ENCODE measurements around the gene PDZRN4.
"Not testable (repeated sequence)": the region's sequence is repeated elsewhere in the genome, so short reads cannot be mapped to it uniquely, and the experiment has no call there.

Gene PDZRN4

GRCh38 chr12:41304526-41304925 lies 116.4 kb downstream of the PDZRN4 start:
- no peak overlapping the region for H3K4me3 ChIP-seq (ENCODE audit: low read length, poor library complexity, severe bottlenecking)
- H3K36me3 ChIP-seq (ENCODE audit: insufficient read depth, low read length), result no peaks in the 10 kb centered on the region
- no peak overlapping the region for H3K9ac ChIP-seq (ENCODE audit: low read depth, low read length, poor library complexity, severe bottlenecking)
- no peaks in the 10 kb centered on the region for H3K9me3 ChIP-seq (ENCODE audit: insufficient read depth, low read depth, low read length)
- no peak overlapping the region for H2AFZ ChIP-seq (ENCODE audit: low read length)
- no peaks in the 10 kb centered on the region for H3K27me3 ChIP-seq (ENCODE audit: insufficient read depth, low read length, poor library complexity, severe bottlenecking)
- H3K9me2 ChIP-seq (replicated peaks; ENCODE audit: low read depth, low read length), result no peaks in the 10 kb centered on the region
- no peaks in the 10 kb centered on the region for H4K20me1 ChIP-seq (ENCODE audit: insufficient read depth, low read length, poor library complexity, severe bottlenecking)
- H3K4me2 ChIP-seq (ENCODE audit: low read depth, low read length, poor library complexity, severe bottlenecking), result no peak overlapping the region
- TF ChIP-seq, protein P1, sequence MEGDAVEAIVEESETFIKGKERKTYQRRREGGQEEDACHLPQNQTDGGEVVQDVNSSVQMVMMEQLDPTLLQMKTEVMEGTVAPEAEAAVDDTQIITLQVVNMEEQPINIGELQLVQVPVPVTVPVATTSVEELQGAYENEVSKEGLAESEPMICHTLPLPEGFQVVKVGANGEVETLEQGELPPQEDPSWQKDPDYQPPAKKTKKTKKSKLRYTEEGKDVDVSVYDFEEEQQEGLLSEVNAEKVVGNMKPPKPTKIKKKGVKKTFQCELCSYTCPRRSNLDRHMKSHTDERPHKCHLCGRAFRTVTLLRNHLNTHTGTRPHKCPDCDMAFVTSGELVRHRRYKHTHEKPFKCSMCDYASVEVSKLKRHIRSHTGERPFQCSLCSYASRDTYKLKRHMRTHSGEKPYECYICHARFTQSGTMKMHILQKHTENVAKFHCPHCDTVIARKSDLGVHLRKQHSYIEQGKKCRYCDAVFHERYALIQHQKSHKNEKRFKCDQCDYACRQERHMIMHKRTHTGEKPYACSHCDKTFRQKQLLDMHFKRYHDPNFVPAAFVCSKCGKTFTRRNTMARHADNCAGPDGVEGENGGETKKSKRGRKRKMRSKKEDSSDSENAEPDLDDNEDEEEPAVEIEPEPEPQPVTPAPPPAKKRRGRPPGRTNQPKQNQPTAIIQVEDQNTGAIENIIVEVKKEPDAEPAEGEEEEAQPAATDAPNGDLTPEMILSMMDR (conservative IDR thresholded peaks at IDR 0.05; ENCODE audit: low read length), result no peak
- TF ChIP-seq EZH2phosphoT487 (IDR thresholded peaks at IDR 0.05; ENCODE audit: borderline replicate concordance), result no peak
- H3K79me2 ChIP-seq (ENCODE audit: insufficient read depth, low read length), result no peaks in the 10 kb centered on the region
- no peaks in the 10 kb centered on the region for H3F3A ChIP-seq (ENCODE audit: low read depth)
- H3K4me1 ChIP-seq (ENCODE audit: insufficient read depth, low read length, poor library complexity, severe bottlenecking), result no peaks in the 10 kb centered on the region

- H4K20me1 ChIP-seq (ENCODE audit: insufficient read depth, low read length, poor library complexity, severe bottlenecking), result no peaks in the 10 kb centered on the region
- H3K9me2 ChIP-seq (replicated peaks; ENCODE audit: low read depth, low read length), result no peaks in the 10 kb centered on the region
- TF ChIP-seq, protein P1 (conservative IDR thresholded peaks at IDR 0.05; ENCODE audit: low read length), result no peak
- no peak for TF ChIP-seq EZH2phosphoT487 (IDR thresholded peaks at IDR 0.05; ENCODE audit: borderline replicate concordance)
- no peaks in the 10 kb centered on the region for H3K27me3 ChIP-seq (ENCODE audit: insufficient read depth, low read length, poor library complexity, severe bottlenecking)
- no peaks in the 10 kb centered on the region for H3K9me3 ChIP-seq (ENCODE audit: insufficient read depth, low read depth, low read length)
- no peaks in the 10 kb centered on the region for H3K79me2 ChIP-seq (ENCODE audit: insufficient read depth, low read length)
- no peak overlapping the region for H3K4me2 ChIP-seq (ENCODE audit: low read depth, low read length, poor library complexity, severe bottlenecking)
- no peak overlapping the region for H3K9ac ChIP-seq (ENCODE audit: low read depth, low read length, poor library complexity, severe bottlenecking)
- H3F3A ChIP-seq (ENCODE audit: low read depth), result no peaks in the 10 kb centered on the region
- H3K4me3 ChIP-seq (ENCODE audit: low read length, poor library complexity, severe bottlenecking), result no peak overlapping the region
- H3K4me1 ChIP-seq (ENCODE audit: insufficient read depth, low read length, poor library complexity, severe bottlenecking), result no peaks in the 10 kb centered on the region
- H2AFZ ChIP-seq (ENCODE audit: low read length), result no peak overlapping the region
- H3K36me3 ChIP-seq (ENCODE audit: insufficient read depth, low read length), result no peaks in the 10 kb centered on the region
Observed at GRCh38 chr12:41310367-41310766, 122.2 kb downstream of the PDZRN4 start.

GRCh38 chr12:41311883-41312282 lies 123.8 kb downstream of the PDZRN4 start:
- Histone ChIP-seq H3K4me3 (ENCODE audit: low read length, poor library complexity, severe bottlenecking) (no peak overlapping the region), H3F3A (ENCODE audit: low read depth) (no peaks in the 10 kb centered on the region), H2AFZ (ENCODE audit: low read length) (no peak overlapping the region), H4K20me1 (ENCODE audit: insufficient read depth, low read length, poor library complexity, severe bottlenecking) (no peaks in the 10 kb centered on the region), H3K36me3 (ENCODE audit: insufficient read depth, low read length) (no peaks in the 10 kb centered on the region), H3K4me2 (ENCODE audit: low read depth, low read length, poor library complexity, severe bottlenecking) (no peak overlapping the region), H3K9me3 (ENCODE audit: insufficient read depth, low read depth, low read length) (no peaks in the 10 kb centered on the region), H3K27me3 (ENCODE audit: insufficient read depth, low read length, poor library complexity, severe bottlenecking) (no peaks in the 10 kb centered on the region), H3K4me1 (ENCODE audit: insufficient read depth, low read length, poor library complexity, severe bottlenecking) (no peaks in the 10 kb centered on the region), H3K79me2 (ENCODE audit: insufficient read depth, low read length) (no peaks in the 10 kb centered on the region), H3K9ac (ENCODE audit: low read depth, low read length, poor library complexity, severe bottlenecking) (no peak overlapping the region), H3K9me2 (replicated peaks; ENCODE audit: low read depth, low read length) (no peaks in the 10 kb centered on the region)
- TF ChIP-seq, protein P1 (conservative IDR thresholded peaks at IDR 0.05; ENCODE audit: low read length), result no peak
- no peak for TF ChIP-seq EZH2phosphoT487 (IDR thresholded peaks at IDR 0.05; ENCODE audit: borderline replicate concordance)

DNA sequence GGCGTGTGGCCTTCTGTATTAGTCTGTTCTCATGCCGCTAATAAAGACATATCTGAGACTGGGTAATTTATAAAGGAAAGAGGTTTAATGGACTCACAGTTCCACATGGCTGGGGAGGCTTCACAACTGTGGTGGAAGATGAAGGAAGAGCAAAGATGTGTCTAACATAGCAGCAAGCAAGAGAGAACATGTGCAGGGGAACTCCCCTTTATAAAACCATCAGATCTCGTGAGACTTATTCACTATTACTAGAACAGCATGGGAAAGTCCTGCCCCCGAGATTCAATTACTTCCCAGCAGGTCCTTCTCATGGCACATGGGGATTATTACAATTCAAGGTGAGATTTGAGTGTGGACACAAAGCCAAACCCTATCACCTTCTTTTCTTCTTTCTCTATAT lies 124.3 kb downstream of the PDZRN4 start:
- not testable (repeated sequence) for H3K36me3 ChIP-seq (ENCODE audit: insufficient read depth, low read length); H2AFZ ChIP-seq (ENCODE audit: low read length); H3K9ac ChIP-seq (ENCODE audit: low read depth, low read length, poor library complexity, severe bottlenecking); H3K4me2 ChIP-seq (ENCODE audit: low read depth, low read length, poor library complexity, severe bottlenecking); H3K4me1 ChIP-seq (ENCODE audit: insufficient read depth, low read length, poor library complexity, severe bottlenecking); H3K9me3 ChIP-seq (ENCODE audit: insufficient read depth, low read depth, low read length); H3K79me2 ChIP-seq (ENCODE audit: insufficient read depth, low read length); H3K27me3 ChIP-seq (ENCODE audit: insufficient read depth, low read length, poor library complexity, severe bottlenecking); H3K4me3 ChIP-seq (ENCODE audit: low read length, poor library complexity, severe bottlenecking); H4K20me1 ChIP-seq (ENCODE audit: insufficient read depth, low read length, poor library complexity, severe bottlenecking); H3K9me2 ChIP-seq (replicated peaks; ENCODE audit: low read depth, low read length); H3F3A ChIP-seq (ENCODE audit: low read depth)
